IMR-90 (cell line): Measurements from ENCODE around the gene BRINP1. TPM values are rescaled to one million over a fixed set of nuclear protein-coding genes. Genes with fewer than 3 reads are reported as not detected.

Source experiments
- ATAC-seq: fragments of 200-7000 bp; cut with Tn5 transposase; 2 replicates; pipeline ENCODE4 v1.9.1; 2020; ENCODE audit warnings: low read depth, mild to moderate bottlenecking, moderate library complexity
- BruUV-seq: library from RNA; stranded (reverse); fragments of 400-500 nt; replicated peaks from 2 replicates; lab custom pipeline; 2021; lab: Mats Ljungman, UMichigan
- CTCF ChIA-PET: fragments of 300-600 bp; formaldehyde crosslinking; extraction: SDS; loops from one replicate; lab custom pipeline; 2021; ENCODE audit warnings: antibody characterized with exemption; lab: Yijun Ruan, JAX
- POLR2A ChIA-PET: fragments of 300-600 bp; sonication (Branson Sonifier 250); formaldehyde crosslinking; loops from one replicate; lab custom pipeline; 2022; ENCODE audit warnings: antibody characterized with exemption; ENCODE audit not compliant: unreplicated experiment; lab: Charles Lee
- DNase-seq: peaks from one replicate; pipeline ENCODE4 v3.0.0; 2013
- H2AFZ ChIP-seq: replicated peaks from 2 replicates; pipeline ENCODE3; 2013; ENCODE audit warnings: low read length, mild to moderate bottlenecking; ENCODE audit not compliant: poor library complexity
- H2AK5ac ChIP-seq: 2 replicates; pipeline ENCODE4 v1.6.1; 2013; ENCODE audit warnings: low read depth, low read length, inconsistent platforms
- H2AK9ac ChIP-seq: replicated peaks from 2 replicates; pipeline ENCODE3; 2013; ENCODE audit warnings: mild to moderate bottlenecking, low read depth, low read length, moderate library complexity; ENCODE audit not compliant: poor library complexity
- H2BK120ac ChIP-seq: 2 replicates; pipeline ENCODE4 v1.6.1; 2013; ENCODE audit warnings: low read depth, low read length, inconsistent platforms
- H2BK15ac ChIP-seq: 3 replicates; pipeline ENCODE4 v1.6.1; 2013; ENCODE audit warnings: low read depth, low read length, inconsistent platforms
- H2BK20ac ChIP-seq: 2 replicates; pipeline ENCODE4 v1.6.1; 2013; ENCODE audit warnings: low read depth, mild to moderate bottlenecking, inconsistent platforms, low read length, moderate library complexity
- H2BK5ac ChIP-seq: 2 replicates; pipeline ENCODE4 v1.6.1; 2013; ENCODE audit warnings: mild to moderate bottlenecking, low read depth, low read length, inconsistent platforms; ENCODE audit not compliant: poor library complexity, severe bottlenecking
- H3K14ac ChIP-seq: replicated peaks from 2 replicates; pipeline ENCODE4 v1.6.1; 2013; ENCODE audit warnings: low read depth, low read length, inconsistent platforms
- H3K18ac ChIP-seq: 2 replicates; pipeline ENCODE4 v1.6.1; 2013; ENCODE audit warnings: low read depth, low read length, control low read depth
- H3K23ac ChIP-seq: 2 replicates; pipeline ENCODE4 v1.6.1; 2013; ENCODE audit warnings: low read depth, low read length, inconsistent platforms
- H3K27ac ChIP-seq: 2 replicates; pipeline ENCODE4 v1.5.1; 2013; ENCODE audit warnings: mild to moderate bottlenecking, control low read depth, low read length; ENCODE audit not compliant: insufficient read depth
- H3K27me3 ChIP-seq: 2 replicates; pipeline ENCODE4 v1.6.1; 2013; ENCODE audit warnings: low read length; ENCODE audit not compliant: control insufficient read depth, insufficient read depth
- H3K36me3 ChIP-seq: 2 replicates; pipeline ENCODE4 v1.6.1; 2013; ENCODE audit warnings: low read length, mixed read lengths; ENCODE audit not compliant: control insufficient read depth, insufficient read depth
- H3K4ac ChIP-seq: 2 replicates; pipeline ENCODE4 v1.6.1; 2013; ENCODE audit warnings: low read depth, low read length, inconsistent platforms
- H3K4me1 ChIP-seq: 2 replicates; pipeline ENCODE4 v1.6.1; 2013; ENCODE audit warnings: low read length, mixed read lengths; ENCODE audit not compliant: control insufficient read depth, insufficient read depth
- H3K4me2 ChIP-seq: 2 replicates; pipeline ENCODE4 v1.6.1; 2013; ENCODE audit warnings: low read depth, mild to moderate bottlenecking, control low read depth, low read length, moderate library complexity
- H3K4me3 ChIP-seq: 2 replicates; pipeline ENCODE4 v1.5.1; 2013; ENCODE audit warnings: low read depth, mild to moderate bottlenecking, control low read depth, low read length, moderate library complexity; ENCODE audit not compliant: insufficient read depth
- H3K56ac ChIP-seq: 2 replicates; pipeline ENCODE4 v1.6.1; 2013; ENCODE audit warnings: low read length, inconsistent platforms; ENCODE audit not compliant: insufficient read depth; ENCODE audit errors: extremely low read depth
- H3K79me1 ChIP-seq, 2 experiments: 2 replicates each; pipeline ENCODE4 v1.6.1; 2013; ENCODE audit warnings: low read length in 2 of 2, inconsistent platforms in 1 of 2, low read depth in 1 of 2
- H3K9ac ChIP-seq: 2 replicates; pipeline ENCODE4 v1.6.1; 2013; ENCODE audit warnings: low read depth, low read length, control low read depth
- H3K9me1 ChIP-seq: 2 replicates; pipeline ENCODE4 v1.6.1; 2013; ENCODE audit warnings: low read length, inconsistent platforms; ENCODE audit not compliant: insufficient read depth
- H3K9me3 ChIP-seq: 2 replicates; pipeline ENCODE4 v1.6.1; 2013; ENCODE audit warnings: low read length; ENCODE audit not compliant: control insufficient read depth, insufficient read depth
- H4K20me1 ChIP-seq: 2 replicates; pipeline ENCODE4 v1.6.1; 2013; ENCODE audit warnings: low read length, inconsistent platforms; ENCODE audit not compliant: insufficient read depth
- H4K5ac ChIP-seq: 2 replicates; pipeline ENCODE4 v1.6.1; 2013; ENCODE audit warnings: mild to moderate bottlenecking, low read depth, low read length, control low read depth
- H4K8ac ChIP-seq, 2 experiments: 2 replicates each; pipeline ENCODE4 v1.6.1; 2013; ENCODE audit warnings: low read depth in 2 of 2, low read length in 2 of 2, control low read depth in 1 of 2, inconsistent platforms in 1 of 2
- H4K91ac ChIP-seq: 2 replicates; pipeline ENCODE4 v1.6.1; 2013; ENCODE audit warnings: low read depth, low read length, inconsistent platforms; ENCODE audit not compliant: insufficient read depth
- BHLHE40 ChIP-seq: fragments of 150-350 bp; IDR thresholded peaks from 2 replicates; pipeline ENCODE4 v1.6.1; 2016; ENCODE audit warnings: mild to moderate bottlenecking, low read depth, low read length
- CEBPB ChIP-seq: IDR thresholded peaks from 2 replicates; pipeline ENCODE4 v1.6.1; 2012; ENCODE audit warnings: low read depth, low read length, improper control_type of control experiment
- CHD1 ChIP-seq: IDR thresholded peaks from 2 replicates; pipeline ENCODE4 v1.6.1; 2012; ENCODE audit warnings: low read depth, low read length, improper control_type of control experiment
- CTCF ChIP-seq: conservative IDR thresholded peaks from 2 replicates; pipeline ENCODE4 v1.5.1; 2012; ENCODE audit warnings: mild to moderate bottlenecking, low read depth, low read length, improper control_type of control experiment
- ELK1 ChIP-seq: fragments of 150-350 bp; IDR thresholded peaks from 2 replicates; pipeline ENCODE4 v1.6.1; 2016; ENCODE audit warnings: low read depth, mild to moderate bottlenecking, low read length, moderate library complexity, borderline replicate concordance
- FOS ChIP-seq: fragments of 150-350 bp; IDR thresholded peaks from 2 replicates; pipeline ENCODE4 v1.6.1; 2016; ENCODE audit warnings: low read depth, low read length
- MAFK ChIP-seq: IDR thresholded peaks from 2 replicates; pipeline ENCODE4 v1.6.1; 2012; ENCODE audit warnings: low read depth, low read length, improper control_type of control experiment
- MAZ ChIP-seq: IDR thresholded peaks from 2 replicates; pipeline ENCODE4 v1.6.1; 2012; ENCODE audit warnings: low read depth, mild to moderate bottlenecking, low read length, improper control_type of control experiment, moderate library complexity, borderline replicate concordance
- MXI1 ChIP-seq: IDR thresholded peaks from 2 replicates; pipeline ENCODE4 v1.6.1; 2012; ENCODE audit warnings: low read depth, mild to moderate bottlenecking, low read length, moderate library complexity, borderline replicate concordance
- NFE2L2 ChIP-seq: fragments of 150-350 bp; IDR thresholded peaks from 2 replicates; pipeline ENCODE4 v1.6.1; 2016; ENCODE audit warnings: low read depth, mild to moderate bottlenecking, low read length
- POLR2A ChIP-seq: IDR thresholded peaks from 2 replicates; pipeline ENCODE4 v1.6.1; 2012; ENCODE audit warnings: mild to moderate bottlenecking, low read depth, low read length
- RAD21 ChIP-seq: IDR thresholded peaks from 2 replicates; pipeline ENCODE4 v1.6.1; 2012; ENCODE audit warnings: low read length, improper control_type of control experiment
- RCOR1 ChIP-seq: IDR thresholded peaks from 2 replicates; pipeline ENCODE4 v1.6.1; 2012; ENCODE audit warnings: mild to moderate bottlenecking, low read length, improper control_type of control experiment; ENCODE audit not compliant: insufficient replicate concordance
- RFX5 ChIP-seq: IDR thresholded peaks from 2 replicates; pipeline ENCODE4 v1.8.0; 2012; ENCODE audit warnings: low read depth, mild to moderate bottlenecking, low read length, moderate library complexity
- SMC3 ChIP-seq: fragments of 150-350 bp; IDR thresholded peaks from 2 replicates; pipeline ENCODE4 v1.6.1; 2016; ENCODE audit warnings: low read depth, mild to moderate bottlenecking, antibody characterized with exemption, low read length, moderate library complexity
- USF2 ChIP-seq: fragments of 150-350 bp; IDR thresholded peaks from 2 replicates; pipeline ENCODE4 v1.6.1; 2017; ENCODE audit warnings: mild to moderate bottlenecking, antibody characterized with exemption, low read length, low read depth
- dilution Hi-C: fragments of 300-500 bp; cut with HindIII; formaldehyde crosslinking; loops from one replicate; pipeline ENCODE4 v1.14.3; 2018; ENCODE audit warnings: low sequenced_read_pairs; ENCODE audit not compliant: unreplicated experiment
- in situ Hi-C: fragments of 300-500 bp; cut with MboI; formaldehyde crosslinking; loops from 3 replicates; pipeline ENCODE4 v1.14.3; 2019; ENCODE audit warnings: low sequenced_read_pairs, inconsistent platforms, mixed read lengths
- intact Hi-C: fragments of 100-400 bp; cut with micrococcal nuclease; formaldehyde crosslinking; loops from 2 replicates; pipeline ENCODE4 v1.10.0; 2022
- polyA plus RNA-seq, 3 experiments: library from polyadenylated mRNA; depleted of rRNA; stranded (reverse); fragments of >200 nt; gene quantifications; 2 replicates each; pipeline ENCODE4 v1.2.3, GENCODE V29; 2012; ENCODE audit warnings: low replicate concordance in 1 of 3
- total RNA-seq: library from RNA; depleted of rRNA; stranded (reverse); fragments of >200 nt; gene quantifications from 2 replicates; pipeline ENCODE4 v1.2.3, GENCODE V29; 2012

The BRINP1 gene
- total and polyA plus RNA-seq, 2 of the 4 experiments (the other 2 are of a cell fraction), result under 0.01 TPM; not detected in 1

- Histone ChIP-seq H2BK5ac (no peak overlapping the region), H2BK120ac (no peak overlapping the region), H3K14ac (no peak overlapping the region), H3K27ac (no peak overlapping the region), H2AK5ac (no peak overlapping the region), H3K23ac (no peak overlapping the region), H3K27me3 (no peaks in the 10 kb centered on the region), H3K4ac (no peak overlapping the region), H3K4me1 (no peaks in the 10 kb centered on the region), H3K4me3 (no peak overlapping the region), H2BK15ac (no peak overlapping the region), H3K79me1 (no peaks in the 10 kb centered on the region), H3K9me3 (peaks cover 9% of the 10 kb centered on the region), H3K36me3 (no peaks in the 10 kb centered on the region), H2AK9ac (no peak overlapping the region), H2AFZ (no peak overlapping the region), H4K5ac (no peak overlapping the region), H2BK20ac (no peak overlapping the region), H4K20me1 (no peaks in the 10 kb centered on the region), H4K8ac (no peak overlapping the region), H3K56ac (no peak overlapping the region), H3K9ac (no peak overlapping the region), H4K91ac (no peak overlapping the region), H3K18ac (no peak overlapping the region), H3K9me1 (no peaks in the 10 kb centered on the region), H3K4me2 (no peak overlapping the region)
- ChIA-PET CTCF (no interaction called here), POLR2A (no interaction called here)
- no TSS peak for BruUV-seq
- in situ Hi-C loops, result no loop called here
- intact Hi-C loops, result no loop called here
- TF ChIP-seq CHD1 (no peak), POLR2A (no peak), ELK1 (no peak), NFE2L2 (no peak), RFX5 (no peak), USF2 (no peak), RCOR1 (no peak), BHLHE40 (no peak), CEBPB (no peak), MAFK (no peak), RAD21 (no peak), SMC3 (no peak), FOS (no peak), MAZ (no peak), CTCF (no peak), MXI1 (no peak)
- DNase-seq (no peak), ATAC-seq (no peak)
- dilution Hi-C loops, result no loop called here
These were observed 203.1 kb downstream of the BRINP1 start for GRCh38 chr9:119166096-119166495.
